ENCODE results near the gene TMEM140.
"Not testable (repeated sequence)": the region's sequence is repeated elsewhere in the genome, so short reads cannot be mapped to it uniquely, and the experiment has no call there.

TMEM140 gene

DNA sequence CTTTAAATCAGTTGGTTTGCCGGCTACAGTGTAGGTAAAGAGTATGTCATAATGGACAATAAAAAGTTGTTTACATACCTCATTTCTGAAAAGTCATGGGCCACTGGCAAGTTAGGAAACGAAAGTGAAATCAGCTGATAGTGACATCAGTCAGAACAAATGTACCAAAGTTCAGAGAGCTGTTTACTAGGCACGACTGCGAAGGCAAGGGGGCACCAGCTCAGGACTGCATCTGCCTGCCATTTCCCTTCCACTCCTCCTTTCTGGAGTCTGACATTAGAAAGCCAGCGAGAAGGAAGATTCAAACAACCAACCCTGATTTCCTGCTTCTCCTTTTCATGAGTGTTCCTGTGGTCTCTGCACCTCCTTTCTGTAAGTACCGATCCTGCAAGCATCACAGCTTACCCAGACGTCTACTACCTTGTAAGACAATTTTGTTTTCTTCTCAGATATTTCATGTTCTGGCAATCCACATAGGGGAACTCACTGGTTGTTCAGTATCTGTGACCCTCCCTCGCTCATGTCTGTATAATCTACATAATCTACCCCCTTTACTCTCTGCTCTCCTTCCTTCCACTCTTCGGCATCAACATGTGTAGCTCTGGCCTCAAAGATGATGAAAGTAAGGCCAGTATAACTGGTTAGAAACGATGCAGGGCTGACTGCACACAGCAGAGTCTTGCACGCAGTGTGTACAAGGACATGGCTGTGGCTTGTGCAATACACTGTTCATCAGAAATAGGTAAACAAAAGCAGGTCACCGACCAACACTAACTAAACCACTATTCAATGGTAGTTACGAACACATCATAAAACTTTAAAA, at the start of gene TMEM140:
TMEM140 (plus strand) TSS at position 174 of the 823 bp plus-strand sequence. CDS start 16,370 bp downstream, outside the sequence.
- peak; percentile 39 for DNase-seq (ENCODE audit: low read depth)

DNA sequence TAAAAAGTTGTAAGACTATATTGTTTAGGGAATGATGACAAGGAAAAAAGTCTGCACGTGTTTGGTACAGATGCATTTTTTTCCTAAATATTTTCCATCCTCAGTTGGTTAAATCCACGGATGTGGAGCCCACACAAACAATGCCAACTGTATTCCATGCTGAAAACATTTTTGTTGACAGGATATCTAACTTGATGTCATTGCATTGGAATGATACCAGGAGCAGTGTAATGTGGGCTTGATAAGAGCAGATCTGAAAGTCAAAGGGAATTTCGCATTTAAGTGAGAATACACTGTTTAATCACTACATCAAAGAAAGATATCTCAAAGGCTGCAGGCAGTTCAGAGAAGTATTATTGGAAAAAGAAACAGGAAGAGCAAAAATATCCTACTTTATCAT, 49.5 kb upstream of the TMEM140 start:
- DNase-seq (ENCODE audit: low read depth): no peak

DNA sequence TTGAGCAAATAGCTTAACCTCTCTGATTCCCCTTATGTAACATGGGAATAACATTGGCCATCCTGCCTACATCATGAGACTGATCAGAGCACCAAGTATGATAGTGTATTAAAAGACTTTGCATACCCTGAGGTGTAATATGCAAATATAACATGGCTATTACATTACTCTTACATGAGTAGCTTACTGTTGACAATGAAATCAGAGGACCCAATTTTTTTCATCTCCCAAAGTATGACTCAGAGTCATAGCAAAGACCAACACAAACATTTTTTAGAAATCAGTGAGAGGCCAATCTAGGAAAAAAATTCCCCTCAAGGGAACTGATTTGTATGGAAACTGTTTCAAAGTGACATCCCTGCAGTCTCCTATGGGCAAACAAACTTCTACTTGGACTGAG, 47.0 kb upstream of the TMEM140 start:
- DNase-seq (ENCODE audit: low read depth): no peak

DNA sequence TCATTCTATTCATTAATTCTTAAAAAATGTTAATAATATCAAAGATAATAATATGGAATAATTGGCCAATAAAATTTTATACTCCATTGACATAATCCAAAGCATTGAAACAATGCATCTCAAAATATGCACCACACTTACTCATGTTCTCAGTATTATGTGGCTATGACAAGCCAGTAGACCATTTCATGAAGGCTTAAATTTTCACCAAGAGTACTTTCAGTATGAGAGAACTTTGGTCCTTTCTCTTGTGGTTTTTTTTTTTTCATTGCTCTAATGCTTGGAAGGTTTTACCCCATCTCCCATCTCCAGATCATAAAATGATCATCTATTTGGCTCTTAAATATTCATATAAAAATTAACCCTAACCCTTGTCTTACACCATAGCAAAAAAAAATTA, 45.5 kb upstream of the TMEM140 start:
- DNase-seq (ENCODE audit: low read depth): no peak

DNA sequence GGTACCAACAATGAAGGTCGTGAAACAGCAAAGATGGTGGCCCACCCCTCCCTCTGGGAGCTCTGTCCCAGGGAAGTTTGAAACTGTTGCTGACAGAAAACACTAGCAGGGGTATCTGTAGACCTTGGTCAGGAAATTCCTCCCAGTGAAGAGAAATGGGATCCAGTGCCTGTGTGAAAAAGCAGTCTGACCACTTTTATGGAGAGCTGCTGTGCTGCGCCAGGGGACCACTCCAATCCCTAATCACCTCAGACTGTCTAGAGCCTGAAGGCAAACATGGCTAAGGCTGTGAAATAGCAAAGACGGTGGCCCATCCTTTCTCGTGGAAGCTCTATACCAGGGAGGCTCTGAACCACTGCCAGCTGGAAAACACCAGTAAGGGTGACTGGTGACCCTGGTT, 38.3 kb upstream of the TMEM140 start:
- no peak for DNase-seq (ENCODE audit: low read depth)

DNA sequence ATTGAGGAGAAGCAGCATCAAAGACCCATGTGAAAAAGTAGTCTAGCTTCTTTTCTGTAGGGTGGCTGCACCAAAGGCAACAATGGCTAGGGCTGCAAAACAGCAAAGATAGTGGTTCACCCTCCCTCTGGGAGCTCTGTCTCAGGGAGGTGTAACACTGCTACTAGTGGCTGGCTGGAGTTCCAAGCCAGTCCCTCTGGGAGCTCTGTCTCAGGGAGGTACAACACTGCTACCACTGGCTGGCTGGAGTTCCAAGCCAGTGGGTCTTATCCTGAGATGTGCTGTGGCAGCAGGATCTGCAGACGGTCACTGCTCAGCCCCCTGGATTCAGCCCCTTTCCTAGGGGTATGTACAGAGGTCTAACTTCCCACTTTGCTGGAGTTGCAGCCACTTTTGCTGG, 37.9 kb upstream of the TMEM140 start:
- no peak for DNase-seq (ENCODE audit: low read depth)

DNA sequence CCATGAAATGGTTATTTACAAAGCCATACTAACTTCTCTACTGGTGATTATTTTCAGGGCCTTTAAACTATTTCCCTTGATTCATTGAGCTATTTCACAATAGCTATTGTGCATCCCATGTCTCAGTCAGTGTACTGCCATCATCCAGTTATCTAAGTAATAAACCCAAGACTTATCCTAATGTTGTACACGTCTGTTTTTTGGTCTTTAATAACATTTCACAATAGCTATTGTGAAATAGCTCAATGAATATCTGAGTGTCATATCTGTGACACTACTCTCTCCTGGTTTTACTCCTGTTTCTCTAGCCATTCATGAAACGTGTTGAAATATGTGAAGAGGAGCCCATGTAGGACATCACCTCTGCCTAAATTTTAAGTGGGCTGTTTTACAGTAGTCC, 36.5 kb upstream of the TMEM140 start:
- no peak for DNase-seq (ENCODE audit: low read depth)

DNA sequence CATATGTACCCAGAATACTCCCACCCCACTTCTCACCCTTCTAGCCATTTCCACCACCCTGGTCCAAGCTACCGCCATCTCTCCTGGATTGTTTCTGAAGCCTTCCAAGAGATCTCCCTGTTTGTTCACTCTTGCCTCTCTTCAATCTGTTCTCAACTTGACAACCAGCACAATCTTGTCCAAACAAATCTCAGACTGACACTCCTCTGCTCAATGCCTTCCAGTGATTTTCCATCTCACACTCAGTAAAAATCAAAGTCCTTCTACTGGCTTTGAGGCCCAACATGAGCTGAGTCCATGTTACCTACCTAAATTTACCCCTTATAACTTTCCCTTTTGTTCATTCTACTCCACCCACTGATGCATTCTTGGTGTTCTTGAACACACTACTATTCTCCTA, 33.2 kb upstream of the TMEM140 start:
- DNase-seq (ENCODE audit: low read depth): no peak

DNA sequence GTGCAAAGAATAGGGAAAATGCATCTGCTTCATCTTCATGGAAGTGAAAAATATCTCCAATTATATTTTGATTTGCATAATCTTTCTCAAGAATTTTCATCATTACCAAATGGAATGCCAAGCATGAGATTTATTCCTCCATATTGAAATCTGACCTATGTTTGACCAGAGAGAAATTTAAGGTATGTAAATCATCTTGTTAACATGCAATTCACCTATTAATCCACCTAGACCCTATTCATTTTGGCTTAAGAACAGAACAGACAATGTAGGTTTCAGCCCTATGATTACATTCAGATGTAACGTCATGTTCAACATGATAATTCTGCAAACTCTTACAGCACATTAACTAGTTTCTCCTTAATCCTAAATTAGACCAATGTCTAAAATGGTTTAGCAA, 30.8 kb upstream of the TMEM140 start:
- no peak for DNase-seq (ENCODE audit: low read depth)

DNA sequence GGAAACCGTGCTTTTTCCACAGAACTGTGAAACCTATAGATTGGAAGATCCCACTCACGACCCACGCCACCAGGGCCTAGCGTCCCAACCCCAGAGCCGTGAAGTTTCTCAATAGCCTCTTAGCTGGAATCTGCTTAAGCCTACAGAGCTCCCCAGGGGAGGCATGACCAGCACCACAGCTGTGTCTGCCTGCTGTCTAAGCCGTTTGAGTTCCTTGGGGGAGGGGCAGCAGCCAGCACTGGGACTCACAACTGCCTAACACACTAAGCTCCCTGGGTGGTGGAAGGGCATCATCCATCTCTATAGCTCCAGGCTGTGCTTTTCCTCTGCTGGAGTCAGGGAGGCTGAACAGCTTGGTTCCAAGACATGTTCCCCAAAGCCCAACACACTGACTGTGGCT, 26.0 kb upstream of the TMEM140 start:
- no peak for DNase-seq (ENCODE audit: low read depth)

DNA sequence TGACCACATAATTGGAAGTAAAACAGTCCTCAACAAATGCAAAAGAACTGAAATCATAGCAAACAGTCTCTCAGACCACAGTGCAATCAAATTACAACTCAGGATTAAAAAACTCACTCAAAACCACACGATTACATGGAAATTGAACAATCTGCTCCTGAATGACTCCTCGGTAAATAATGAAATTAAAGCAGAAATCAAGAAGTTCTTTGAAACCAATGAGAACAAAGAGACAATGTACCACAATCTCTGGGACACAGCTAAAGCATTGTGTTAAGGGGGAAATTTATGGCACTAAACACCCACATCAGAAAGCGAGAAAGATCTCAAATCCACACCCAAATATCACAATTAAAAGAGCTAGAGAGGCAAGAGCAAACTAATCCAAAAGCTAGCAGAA, 23.2 kb upstream of the TMEM140 start:
- DNase-seq (ENCODE audit: low read depth): not testable (repeated sequence)

DNA sequence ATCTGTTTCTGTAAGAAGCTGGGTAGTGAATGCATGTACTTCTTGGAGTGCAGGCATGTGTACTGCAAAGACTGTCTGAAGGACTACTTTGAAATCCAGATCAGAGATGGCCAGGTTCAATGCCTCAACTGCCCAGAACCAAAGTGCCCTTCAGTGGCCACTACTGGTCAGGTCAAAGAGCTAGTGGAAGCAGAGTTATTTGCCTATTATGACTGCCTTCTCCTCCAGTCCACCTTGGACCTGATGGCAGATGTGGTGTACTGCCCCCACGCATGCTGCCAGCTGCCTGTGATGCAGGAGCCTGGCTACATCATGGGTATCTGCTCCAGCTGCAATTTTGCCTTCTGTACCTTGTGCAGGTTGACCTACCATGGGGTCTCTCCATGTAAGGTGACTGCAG, 18.9 kb upstream of the TMEM140 start:
- DNase-seq (ENCODE audit: low read depth): no peak

DNA sequence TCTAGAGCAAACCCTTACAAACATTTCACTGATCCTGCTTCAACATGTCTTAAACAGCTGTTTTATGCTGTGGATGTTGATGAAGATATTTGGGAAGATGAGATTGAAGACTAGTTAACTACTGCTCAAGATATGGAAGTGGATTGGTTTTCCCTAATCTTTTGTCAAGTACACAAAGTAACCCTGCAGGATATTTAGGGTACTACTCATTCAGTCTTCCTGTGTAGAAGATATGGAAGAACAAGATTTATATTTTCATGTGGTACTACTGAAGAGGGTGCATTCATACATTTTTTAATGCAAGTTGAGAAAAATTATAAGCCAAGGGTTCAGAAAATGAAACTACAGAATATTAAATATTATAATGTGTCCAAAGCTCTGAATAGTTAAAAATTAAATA, 18.3 kb upstream of the TMEM140 start:
- DNase-seq (ENCODE audit: low read depth): no peak

DNA sequence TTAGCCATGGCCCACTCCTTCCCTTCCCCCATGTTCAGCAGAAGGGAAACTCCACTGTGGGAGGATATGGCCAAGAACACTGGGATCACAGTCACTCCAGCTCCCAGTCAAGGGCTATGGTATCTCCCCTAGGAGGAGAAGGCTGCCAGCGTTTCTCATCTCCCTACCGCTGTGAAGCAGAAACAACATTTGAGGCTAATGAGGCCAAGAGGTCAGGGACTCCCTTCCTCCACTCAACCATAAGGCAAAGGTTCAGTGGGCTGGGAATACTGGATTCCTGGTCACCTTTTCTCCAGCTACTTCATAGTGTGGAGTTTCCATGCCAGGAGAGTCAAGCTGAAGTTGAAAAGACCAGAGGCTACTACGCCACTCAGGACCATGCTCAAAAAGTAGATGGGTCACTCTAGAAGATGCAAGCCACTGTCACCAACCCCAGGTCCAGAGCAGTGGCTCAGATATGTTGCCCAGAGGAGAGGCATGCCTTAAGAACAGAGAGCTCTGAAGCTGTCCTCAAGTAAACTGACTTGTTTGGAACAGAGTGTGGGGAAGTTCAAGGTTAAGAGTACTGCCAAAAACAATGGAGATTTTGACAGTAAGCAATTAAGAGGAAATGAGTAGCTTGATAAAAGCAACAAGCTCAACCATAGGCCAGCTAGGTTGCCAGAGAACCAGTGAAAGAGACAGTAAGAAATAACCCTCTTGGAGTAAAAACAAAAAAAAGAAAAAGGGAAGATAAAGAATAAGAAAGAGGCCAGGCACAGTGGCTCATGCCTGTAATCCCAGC, 3.8 kb upstream of the TMEM140 start:
- no peak for DNase-seq (ENCODE audit: low read depth)

DNA sequence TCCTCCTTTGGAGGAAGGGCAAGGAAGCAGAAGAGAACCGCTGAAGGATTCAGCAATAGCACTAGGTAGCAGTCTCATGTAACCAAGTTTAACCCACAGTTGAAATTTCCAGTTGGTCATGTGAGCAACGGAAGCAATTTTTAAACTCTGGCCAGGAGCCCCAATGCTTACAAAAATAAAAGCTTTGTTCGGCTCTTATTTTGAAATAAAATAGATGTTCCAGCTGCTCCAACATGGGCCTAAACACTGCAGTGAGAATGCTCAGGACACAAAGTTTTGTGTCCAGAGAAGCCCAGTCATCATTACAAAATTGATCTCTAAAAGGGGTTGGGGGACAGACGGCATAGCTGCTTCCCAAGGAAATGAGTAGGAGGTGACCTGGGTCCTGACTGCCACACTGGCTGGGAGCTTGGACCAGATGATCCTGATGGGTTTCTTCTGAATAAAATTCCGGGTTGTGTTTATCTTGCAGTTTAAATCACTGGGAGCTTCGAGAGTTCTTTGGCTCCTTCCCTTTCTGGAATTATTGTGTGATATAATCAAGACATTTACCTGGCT, 452 bp upstream of the TMEM140 start:
- no peak for DNase-seq (ENCODE audit: low read depth)

DNA sequence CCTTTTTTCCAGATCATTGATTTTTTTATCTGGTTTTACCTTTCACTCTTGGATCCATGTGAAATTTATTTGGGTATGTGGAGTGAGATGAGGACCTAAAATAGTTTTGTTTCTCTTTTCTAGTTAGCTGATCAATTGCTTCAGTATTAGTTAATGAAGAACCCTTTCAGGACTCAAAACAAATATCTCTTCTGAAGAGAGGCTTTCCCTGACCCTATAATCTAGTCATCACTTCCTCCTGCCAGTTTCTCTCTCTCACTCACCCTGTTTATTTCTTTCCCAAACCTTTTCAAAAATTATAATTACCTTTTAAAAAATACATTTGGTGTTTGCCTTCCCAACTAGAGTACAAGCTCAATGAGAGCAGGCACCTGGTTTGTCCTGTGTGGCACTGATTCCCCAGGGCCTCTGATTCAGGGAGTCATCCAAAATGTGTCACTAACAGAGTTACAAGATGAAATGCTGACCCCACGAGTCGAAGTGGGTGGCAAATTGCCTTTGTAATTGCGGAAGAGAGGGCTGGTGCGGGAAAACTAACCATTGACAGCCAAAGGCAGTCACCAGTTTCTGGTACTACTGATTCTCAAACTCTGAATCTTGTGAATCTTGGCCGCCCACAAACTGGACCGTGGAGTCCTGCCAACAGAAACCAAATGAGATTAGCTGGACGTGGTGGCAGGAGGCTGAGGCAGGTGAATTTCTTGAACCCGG, 2.4 kb downstream of the TMEM140 start:
- DNase-seq (ENCODE audit: low read depth): no peak

DNA sequence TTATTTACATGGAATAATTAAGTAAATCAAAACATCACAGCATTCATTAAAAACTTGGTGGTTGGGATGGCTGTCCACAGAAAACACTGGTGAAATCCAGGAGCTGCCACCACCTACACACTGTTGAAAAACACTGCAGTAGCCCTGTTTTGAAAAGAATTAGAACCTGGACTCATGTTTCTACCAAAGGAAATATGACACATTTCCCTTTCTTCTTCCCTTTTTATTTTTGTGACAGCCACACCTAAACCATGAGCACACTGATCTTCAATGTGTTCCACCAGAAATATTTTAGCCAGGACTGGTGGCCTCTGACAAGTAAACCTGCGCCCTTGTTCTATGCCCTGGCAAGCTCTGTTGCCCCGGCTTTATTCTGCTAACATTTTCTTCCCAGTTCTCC, 3.3 kb downstream of the TMEM140 start:
- no peak for DNase-seq (ENCODE audit: low read depth)

DNA sequence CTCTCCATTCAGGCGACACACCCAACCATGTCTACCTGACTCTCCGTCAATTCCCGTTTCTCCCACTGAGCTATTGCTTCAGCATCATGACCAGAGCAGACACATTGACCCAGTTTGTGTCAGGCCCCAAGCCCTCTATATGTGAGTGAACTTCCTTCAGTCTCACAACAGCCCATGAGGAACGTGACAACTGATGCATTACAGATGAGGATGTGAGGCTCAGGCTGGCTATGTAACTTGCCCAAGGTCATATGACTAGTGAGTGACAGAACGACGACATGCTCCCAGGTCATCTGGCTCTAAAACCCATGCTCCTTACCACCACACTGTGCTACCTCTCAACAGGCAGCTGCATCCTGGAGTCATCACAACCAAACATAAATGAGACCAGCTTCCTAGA, 3.7 kb downstream of the TMEM140 start:
- DNase-seq (ENCODE audit: low read depth): no peak

DNA sequence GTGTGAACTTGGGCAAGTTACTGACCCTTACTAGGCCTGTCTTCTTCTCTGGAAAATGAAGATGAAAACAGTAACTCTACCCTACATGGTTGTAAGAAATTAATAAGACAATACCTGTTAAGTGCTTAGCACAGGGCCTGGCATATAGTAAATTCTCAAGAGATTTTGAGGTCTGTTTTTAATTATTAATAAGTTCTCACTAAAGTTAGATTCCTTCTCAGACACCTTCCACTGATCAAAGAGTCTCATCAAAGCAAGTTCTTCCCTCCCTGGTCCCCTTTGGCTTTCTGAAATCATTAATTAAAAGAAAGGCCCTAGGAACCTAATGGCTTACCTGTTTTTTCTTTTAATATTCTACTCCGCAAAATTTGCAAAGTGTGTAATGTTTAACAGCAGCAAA, 4.6 kb downstream of the TMEM140 start:
- no peak for DNase-seq (ENCODE audit: low read depth)

DNA sequence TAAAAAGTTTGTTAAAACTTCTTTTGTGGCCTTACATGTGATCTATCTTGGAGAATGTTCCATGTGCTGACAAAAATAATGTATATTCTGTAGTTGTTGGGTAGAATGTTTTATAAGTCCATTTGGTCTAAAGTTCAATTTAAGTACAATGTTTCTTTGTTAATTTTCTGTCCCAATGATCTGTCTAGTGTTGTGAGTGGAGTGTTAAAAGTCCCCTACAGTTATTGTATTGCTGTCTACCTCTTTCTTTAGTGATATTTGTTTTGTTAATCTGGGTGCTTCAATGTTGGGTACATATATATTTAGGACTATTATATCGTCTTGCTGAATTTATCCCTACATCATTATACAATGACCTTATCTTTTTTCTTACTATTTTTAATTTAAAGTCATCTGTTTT, 6.9 kb downstream of the TMEM140 start:
- DNase-seq (ENCODE audit: low read depth): no peak

DNA sequence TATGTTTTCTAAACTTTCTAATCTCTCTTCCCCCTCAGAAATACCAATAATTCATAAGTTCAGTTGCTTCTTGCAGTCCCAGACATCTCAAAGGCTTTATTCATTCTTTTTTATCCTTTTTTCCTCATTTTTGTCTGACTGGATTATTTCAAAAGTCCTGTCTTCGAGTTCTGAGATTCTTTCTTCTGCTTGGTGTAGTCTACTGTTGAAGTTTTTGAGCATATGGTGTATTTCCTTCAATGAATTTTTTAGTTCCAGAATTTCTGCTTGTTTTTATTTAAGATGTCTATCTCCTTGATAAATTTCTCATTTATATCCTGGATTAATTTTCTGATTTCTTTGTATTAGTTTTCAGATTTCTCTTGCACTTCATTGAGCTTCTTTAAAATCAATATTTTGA, 8.4 kb downstream of the TMEM140 start:
- no peak for DNase-seq (ENCODE audit: low read depth)

DNA sequence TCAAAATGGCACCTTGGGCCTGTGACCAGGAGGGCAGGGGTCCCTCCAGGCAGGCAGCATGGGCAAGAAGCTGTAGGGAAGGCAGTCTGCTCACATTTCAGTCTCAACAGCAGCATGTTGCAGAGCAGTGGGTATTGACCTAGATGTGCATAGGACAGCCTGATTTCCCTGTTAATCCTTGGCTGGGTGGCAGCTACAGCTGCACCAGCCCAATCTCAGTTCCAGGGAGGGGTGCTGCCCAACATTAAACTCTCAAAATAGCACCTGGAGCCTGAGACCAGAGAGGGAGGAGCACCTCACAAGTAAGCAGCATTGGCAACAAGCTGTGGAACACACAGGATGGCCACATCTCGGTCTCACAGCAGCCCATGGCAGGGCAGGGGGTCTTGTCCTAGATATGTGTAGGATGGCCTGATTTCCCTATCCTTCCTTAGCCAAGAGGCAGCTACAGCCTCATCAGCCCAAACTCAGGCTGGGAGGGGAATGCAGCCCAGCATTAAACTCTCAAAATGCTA, 10.3 kb downstream of the TMEM140 start:
- DNase-seq (ENCODE audit: low read depth): no peak
